NCI-H2196 treated with DMSO at 0.1 percent for 48 hours (cell line): ENCODE data around the gene COMT.
"Not testable (repeated sequence)": the region's sequence is repeated elsewhere in the genome, so short reads cannot be mapped to it uniquely, and the experiment has no call there.

Experiments
- DNase-seq: peaks from one replicate; lab custom pipeline; 2025; ENCODE audit not compliant: unreplicated experiment; lab: John Stamatoyannopoulos, UW

Gene COMT

DNA sequence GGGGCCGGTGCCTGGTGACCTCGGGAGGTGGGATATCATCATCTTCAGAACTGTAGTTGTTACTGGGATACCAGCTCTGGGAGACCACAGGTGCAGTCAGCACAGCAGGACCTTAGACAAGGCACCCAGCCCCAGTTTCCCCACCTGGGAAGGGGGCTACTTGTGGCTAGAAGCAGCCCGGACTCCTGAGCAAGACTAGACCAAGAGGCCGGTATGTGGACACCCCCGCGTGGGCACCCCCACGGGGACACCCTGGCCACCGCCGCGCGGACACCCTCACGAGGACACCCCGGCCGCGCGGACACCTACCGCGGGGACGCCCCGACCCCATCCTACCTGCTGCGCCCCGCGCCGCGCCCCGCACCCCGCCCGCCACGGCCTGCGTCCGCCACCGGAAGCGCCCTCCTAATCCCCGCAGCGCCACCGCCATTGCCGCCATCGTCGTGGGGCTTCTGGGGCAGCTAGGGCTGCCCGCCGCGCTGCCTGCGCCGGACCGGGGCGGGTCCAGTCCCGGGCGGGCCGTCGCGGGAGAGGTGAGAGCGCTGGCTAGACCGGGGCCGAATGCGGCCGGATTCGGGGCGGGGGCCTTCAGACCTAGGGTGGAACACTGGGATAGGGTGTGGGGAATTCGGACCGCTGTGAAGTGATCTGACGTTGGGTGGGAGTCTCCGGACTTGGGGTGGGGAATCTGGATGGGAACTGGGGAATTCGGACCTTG is at the start of gene COMT, which contains the start of gene TXNRD2:
Gene COMT (plus strand): TSS at position 408 of the 718 bp plus-strand sequence. CDS start 20,755 bp downstream, outside the sequence.
Gene TXNRD2 (minus strand): TSS at position 454 of the 718 bp plus-strand sequence. CDS start 15 bp downstream, at position 439.
- DNase-seq = no peak

DNA sequence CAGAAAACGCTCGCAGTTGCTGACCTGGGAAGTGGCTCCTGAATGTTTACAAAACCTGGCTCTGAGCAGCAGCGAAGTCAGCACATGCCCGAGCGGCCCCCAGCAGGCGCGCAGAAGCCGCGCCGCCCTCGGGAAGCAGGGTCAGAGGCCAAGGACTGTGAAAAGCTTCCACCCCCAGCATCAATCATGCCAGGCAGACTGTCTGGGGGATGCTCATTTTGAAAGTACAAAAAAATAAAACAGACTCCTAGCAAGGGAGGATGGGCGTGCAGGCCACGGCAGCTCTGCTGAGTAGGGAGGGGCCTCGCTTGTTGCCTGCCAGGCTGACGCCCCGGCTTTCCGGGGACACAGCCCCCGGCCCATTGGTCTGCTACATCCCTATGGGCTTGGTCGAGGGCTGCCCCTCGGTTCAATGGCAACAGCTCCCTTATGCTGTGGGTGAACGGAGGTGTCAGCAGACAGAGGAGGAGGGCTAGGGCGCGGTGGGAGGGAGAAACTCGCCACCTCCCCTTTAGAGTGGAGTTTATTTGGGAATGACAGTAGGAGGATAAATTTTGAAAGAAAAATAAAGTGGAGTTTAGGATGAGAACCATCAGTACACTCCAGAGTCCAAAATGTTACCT is 49.2 kb upstream of the COMT start:
- no peak for DNase-seq

DNA sequence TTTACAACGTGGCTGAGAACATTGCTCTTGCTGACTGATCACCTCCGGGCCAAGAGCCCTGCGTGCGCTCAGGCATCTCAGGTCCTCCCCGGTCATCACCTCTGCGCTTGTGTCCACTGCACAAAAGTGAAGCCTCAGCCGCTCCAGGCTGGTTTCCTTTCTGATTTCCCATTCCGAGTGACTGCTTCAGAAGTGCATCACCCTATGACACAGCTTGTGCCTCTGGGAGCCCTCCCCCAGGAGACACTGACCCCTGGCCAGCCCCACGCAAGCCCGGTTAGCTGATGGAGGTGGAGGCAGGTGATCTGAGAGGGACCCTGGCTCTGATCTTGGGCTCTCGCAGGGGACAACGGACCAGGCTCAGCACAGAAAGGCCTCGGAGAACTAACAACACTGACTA is 48.6 kb upstream of the COMT start:
- no peak for DNase-seq

DNA sequence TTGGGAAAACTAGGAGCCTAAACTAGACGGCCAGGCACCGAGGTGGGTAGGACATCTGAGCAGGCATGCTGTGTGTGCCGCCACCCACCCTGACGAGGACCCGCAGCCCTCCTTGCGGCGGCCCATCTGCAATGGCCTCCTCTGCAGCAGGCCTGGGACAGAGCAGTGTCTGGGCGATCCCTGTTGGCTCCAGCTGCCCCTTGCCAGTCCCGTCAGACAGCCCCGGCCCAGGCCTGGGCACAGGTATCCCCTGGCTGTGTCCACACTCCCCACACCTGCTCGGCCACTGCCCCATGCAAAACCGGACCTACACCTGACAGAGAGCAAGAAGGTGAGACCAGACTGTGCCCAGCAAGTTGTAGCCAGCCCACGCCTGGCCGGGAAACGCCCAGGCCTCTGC is 48.2 kb upstream of the COMT start:
- no peak for DNase-seq

DNA sequence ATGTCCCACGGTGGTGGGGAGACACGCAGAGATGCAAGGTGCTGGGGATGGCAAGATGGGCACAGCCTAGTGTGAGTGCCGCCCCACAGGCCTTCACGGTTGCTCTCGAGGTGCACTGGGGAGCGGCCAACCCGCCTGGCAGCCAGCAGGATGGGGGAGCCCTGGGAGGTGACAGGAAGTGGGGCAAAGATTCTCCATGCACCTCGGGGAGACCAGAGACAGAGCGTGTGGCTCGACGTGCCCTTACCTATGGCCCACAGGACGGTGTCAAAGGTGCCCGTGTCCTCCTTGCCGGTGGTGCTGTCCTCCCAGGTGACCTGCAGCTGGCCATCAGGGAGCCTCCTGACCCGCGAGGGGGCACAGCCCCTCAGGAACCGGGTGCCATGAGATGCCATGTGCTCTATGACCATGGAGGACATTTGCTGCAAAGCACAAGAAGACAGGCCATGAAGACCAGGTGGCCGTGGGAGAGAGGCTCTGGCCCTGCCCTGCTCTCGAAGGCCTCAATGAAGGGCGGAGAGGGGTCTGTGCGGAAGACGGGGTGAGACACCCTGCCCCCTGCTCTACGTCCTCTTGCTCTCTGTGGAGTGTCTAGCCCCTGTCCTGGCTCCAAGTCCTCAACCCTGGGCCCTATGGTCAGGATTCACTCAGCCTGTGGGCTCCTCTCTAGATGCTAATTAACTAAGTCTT is 46.3 kb upstream of the COMT start:
- DNase-seq = no peak

DNA sequence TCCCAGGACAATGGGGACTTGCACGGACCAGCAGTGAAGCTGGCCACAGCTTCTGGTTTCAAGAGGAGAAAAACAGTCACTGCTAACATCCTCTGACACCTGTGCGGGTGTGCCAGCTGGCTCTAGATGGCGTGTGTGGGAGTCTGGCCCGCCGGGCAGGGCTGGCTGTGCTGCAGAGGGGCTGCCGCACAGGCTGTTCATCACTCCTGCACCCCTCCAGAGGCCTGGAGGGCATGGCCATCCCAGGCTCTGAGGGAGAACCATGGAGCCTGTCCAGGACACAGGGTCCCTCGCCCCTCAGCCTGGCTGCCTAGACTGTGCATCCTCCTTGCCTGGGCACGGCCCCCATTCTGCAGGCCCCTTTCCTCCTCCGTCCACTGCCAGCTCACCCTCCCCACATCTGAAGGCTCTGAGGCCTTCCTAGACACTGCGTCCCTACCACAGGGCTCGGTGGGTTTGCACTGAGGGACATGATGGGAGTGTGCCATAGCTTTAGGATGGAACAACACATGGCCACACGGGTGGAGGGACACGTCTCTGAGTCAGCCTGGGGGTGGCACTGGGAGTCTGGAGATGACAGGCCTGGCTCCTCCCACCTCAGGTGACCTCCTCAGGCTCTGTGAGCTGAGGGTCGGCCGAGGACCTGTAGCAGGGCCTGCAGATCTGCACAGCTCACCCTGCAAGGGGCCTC is 44.8 kb upstream of the COMT start:
- no peak for DNase-seq

DNA sequence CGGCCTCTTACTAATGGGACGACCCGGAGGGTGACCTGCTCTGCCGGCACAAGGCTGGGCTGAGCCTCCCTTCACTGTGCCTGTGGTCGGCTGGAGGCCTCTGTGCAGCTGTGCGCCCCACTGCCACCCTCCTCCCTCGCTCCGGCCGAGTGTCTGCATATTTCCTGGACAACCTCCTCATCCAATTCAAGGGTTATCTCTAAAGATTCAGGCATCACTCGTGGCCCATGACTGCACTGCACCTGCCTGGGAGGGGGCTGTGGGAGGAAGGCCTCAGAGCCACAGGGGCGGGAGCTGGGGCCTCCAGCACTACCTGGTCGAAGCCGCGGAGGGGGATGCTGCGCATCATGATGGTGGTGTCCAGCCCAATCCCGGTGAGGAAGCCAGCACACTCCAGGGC is 43.8 kb upstream of the COMT start:
- no peak for DNase-seq

DNA sequence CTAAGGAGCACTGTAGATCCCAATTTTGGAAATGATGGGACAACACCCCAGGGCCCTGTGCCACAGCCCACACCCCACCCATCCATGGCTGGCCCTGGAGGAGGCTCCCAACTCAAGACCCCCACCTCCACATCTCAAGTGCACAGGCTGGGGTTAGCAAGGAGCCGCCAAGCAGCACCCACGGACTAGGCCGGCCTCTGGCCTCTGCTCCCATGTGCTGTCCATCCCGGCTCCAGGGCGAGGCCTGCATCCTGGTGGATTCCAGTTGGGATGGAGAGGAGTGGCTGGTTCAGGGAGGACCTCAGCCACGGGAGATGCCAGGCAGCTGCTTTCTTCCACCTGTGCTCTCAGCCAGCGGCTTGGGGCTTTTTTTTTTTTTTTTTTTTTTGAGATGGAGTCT is 43.4 kb upstream of the COMT start:
- DNase-seq = no peak

DNA sequence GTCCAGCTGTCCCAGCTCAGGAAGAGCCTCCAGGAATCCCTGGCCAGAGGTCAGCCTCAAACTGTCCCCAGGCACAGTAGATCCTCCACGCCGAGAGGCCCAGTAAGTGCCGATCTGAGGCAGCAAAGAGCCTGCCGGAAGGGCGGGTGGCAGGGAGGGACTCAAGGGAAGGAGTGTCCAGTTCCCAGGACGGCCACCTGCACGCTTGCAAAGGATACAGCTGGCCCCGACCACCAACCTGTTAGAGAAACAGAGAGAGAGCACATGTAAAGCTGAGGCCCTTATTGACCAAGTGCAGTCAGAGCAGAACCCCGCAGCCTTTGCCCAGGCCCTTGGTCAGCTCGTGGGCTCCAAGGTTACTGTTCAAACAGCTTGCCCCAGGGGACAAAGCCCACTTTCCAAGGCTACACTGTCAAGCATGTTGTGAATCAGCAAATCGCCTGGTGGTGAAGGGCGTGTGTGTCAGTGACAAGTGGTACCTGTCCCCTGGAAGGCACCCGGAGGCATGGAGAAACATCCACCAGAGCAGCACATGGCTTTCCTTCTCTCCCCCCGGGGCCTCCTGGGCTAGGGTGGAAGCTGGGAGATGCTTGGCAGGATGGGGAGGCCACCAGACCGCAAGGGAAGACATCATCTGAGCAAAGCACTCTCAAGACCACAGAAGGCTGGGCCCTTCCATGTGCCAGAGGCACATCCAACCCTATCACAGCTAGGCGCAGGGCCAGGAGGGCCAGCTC is 42.6 kb upstream of the COMT start:
- no peak for DNase-seq

DNA sequence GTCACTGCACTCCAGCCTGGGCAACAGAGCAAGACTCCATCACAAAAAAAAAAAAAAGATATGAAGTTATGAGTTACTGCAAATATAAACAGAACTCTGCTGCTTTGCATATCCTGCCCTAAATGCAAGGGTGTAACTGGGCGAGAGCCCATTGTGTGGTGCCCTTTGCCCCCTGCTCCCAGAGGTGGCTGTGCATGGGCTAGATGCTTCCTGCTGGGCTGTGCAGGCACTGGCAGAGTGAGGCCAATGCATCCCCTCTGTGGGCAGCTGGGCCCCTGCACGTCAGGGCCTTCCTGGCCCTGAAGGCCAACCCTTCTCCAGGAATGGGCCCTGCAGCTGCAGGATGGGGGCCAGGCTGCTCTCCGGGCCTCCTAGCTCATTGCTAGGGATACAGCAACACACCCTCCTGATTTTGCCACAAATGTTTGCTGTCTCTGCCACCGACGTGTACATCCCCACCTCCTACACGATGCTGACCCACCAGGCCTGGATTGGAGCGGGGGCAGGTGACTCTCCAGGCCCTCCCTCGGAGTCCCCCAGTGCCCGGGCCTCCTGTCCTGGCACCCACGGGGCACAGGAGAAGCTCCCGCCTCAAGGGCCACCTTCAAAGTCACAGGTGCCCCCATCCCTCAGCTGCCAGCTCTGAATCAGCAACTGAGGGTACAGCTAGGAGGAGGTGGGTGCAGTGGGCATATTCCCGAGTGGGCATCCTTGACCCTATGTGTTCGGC is 40.7 kb upstream of the COMT start:
- no peak for DNase-seq

DNA sequence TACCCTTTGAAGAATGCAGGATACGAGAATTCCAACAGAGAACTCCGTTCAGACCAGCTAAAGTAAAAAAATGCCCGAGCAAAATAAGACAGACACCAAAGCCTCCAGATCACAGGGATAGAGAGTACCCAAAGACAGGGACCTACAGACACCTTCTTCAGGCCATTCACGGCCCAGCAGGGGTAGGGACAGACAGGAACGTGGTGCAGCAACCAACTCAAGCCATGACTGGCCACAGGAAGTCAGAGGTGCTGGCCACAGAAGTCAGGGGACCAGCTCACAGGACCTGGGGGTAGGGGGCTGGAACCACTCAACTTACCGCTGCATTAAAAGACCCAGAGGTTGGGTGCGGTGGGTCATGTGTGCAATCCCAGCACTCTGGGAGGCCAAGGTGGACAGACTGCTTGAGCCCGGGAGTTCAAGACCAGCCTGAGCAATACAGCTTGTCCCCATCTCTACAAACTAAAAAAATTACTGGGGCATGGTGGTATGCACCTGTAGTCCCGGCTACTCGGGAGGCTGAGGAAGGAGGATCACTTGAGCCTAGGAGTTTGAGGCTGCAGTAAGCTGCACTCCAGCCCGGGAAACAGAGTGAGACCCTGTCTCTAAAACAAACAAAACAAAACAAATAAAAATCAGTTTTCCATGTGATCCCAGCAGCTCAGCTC is 39.9 kb upstream of the COMT start:
- DNase-seq = no peak

DNA sequence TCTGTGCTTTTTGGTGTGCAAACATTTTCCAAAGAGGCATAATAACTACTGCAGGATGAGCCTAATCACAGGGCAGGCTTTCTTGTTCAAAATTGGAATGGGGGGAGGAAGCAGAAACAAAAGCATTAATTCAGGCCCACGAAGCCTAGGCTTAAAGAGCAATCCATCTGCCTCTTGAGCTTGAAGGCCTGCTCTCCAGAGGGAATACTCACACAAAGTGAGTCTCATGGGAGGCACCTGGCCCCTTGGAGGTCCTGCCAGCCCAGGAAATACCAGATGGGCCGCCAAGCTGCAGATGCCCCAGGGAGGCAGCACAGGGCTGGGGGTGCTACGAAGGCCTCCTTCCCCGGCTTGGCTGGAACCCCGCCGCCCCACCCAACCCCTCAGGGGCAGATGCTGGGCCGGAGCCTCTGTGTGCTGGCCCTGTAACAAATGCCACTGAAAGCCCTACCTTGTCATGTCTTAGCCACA is 39.3 kb upstream of the COMT start:
- DNase-seq = no peak

DNA sequence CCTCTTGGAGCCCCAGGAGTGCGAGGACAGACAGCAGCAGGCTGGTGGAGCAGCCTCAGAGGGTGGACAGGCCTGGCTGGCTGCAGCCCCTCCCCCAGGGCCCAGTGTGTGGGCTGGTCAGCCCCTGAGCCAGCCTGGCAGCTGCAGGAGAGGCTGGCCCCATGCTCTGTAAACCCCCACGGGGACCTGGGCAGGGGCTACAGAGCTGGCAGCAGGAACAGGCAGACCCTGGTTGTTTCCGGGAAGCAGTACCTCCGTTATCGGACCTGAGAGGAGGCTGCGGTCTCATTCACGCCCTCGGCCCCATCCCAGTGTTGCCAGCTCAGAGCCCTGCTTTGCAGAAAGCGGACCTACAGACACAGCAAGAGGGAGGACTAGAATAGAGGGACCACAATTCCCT is 38.5 kb upstream of the COMT start:
- DNase-seq = no peak

DNA sequence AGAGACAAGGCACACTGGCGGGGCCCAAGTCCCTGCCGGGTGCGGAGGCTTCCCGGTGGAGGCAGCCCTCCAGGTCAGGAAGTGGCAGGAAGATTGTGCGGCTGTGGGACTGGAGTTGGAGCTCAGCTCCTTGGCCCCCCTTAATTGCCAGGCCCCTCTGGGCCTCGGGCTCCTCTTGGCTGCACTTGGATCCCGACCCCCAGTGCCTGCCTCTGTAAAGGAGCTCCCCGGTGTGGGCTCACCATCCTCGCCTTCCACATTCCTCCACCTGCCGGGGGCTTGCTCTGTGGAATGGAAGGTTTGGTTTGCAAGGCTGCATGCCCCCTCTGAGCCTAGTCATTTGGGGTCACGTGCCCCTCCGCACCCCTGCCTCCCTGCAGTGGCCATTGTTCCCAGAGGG is 38.1 kb upstream of the COMT start:
- DNase-seq = no peak

DNA sequence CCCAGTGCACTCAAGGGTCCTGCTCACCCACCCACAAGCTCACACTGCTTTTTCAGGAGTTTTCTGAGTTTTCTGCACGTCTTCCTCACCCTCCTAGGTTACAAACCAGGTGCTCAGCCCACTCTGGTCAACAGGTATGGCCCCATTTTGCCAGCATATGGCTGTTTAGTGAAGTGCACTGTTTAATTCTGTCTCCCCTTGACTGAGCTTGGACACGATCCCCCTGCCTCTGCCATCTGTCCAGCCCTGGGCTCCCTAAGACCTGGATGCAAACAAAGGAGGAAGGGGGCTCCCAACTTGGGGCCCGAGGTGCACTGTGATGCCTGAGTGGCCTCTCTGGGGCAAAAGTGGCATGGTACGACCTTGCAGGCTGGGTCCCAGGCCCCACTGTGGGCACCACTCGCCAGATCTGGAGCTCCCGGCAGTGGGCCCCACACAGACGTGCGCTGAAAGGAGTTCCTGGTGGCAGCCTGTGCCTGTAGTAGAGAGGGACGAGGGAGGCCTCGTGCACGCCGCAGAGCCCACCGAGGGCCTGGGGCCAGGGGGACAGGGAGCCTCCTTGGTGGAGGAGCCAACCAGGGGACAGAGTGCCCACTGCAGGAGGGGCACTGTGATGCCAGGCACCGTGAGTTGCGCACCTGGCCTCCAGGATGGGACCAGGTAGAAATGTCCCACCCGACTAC is 37.3 kb upstream of the COMT start:
- no peak for DNase-seq

DNA sequence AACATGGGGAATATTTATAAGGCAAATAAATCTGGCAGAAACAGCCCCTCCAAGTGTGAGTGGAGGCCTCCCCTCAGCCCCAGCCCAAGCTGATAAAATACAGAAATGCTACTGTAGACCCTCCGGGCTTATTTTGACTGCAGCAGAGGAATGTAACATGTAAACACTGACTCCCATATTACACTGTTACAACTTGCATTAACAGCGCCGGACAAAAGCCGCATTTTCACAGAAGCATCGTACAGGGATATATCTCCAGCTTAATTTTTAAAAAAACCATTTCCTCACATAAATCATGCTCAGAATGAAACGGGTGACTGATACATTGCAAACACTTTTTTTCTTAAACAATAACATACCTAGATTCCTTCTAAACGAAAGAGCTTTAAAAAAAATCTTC is 36.6 kb upstream of the COMT start:
- DNase-seq = no peak

DNA sequence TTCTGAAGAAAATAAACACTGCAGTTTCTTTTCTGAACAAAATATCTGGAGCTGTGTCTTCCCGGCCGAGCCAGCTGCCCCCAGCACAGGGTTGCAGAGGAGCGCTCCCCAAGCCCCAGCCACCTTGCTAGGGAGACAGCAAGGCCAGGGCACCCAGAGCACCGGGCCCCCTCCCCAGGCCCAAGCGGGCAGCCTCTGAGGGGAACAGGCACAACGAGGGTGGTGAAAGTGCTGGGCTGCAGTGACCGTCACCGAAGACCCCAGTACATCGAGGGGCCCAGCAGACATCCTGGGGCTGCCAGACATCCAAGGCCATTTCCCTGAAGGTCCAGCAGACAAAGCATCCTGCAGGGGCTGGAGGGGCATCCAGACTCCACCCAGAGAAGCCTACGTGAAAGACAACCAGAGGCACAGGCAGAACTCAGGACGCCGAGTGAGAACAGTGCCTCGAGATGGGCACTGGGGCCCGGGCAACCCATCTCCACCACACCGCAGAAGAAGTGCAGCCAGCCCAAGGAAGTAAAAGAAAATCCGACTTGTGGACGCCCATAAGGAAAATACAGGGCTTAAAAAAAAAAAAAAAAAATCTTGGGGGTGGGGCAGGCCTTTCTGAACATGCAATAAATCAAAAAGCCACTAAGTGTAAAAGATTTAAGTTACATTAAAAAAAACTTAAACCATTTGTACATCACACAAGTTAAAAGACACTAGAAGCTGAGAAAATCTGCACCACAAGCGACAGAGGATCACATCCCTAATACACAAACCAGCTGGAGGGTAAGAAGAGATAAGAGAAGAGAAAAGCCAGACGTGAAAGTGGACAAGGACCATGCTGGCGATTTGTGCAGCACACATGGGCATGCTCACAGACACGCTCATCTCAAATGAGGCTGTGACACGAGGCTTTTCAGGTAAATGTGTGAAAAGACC is 36.0 kb upstream of the COMT start:
- no peak for DNase-seq

DNA sequence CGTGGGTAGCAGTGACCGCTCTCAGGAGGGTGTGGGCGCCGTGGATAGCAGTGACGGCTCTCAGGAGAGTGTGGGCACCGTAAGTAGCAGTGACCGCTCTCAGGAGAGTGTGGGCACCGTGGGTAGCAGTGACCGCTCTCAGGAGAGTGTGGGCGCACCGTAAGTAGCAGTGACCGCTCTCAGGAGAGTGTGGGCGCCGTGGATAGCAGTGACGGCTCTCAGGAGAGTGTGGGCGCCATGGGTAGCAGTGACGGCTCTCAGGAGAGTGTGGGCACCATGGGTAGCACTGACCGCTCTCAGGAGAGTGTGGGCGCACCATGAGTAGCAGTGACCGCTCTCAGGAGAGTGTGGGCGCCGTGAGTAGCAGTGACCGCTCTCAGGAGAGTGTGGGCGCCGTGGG is 34.7 kb upstream of the COMT start:
- DNase-seq = not testable (repeated sequence)
